Osteoblast (primary cell): ENCODE data around the gene UBL7. TPM values are rescaled to one million over a fixed set of nuclear protein-coding genes. Genes with fewer than 3 reads are reported as not detected.
A peak's percentile ranks its signal among the peaks of the same experiment; 100 is the strongest.

Experiments used
- DNase-seq: peaks from one replicate; pipeline ENCODE4 v3.0.0; 2011; ENCODE audit warnings: low spot score, mixed read lengths; ENCODE audit not compliant: insufficient read length; ENCODE audit errors: missing footprints
- H2AFZ ChIP-seq: 2 replicates; pipeline ENCODE4 v1.6.0; 2011; ENCODE audit warnings: mild to moderate bottlenecking, low read length
- H3K27ac ChIP-seq: 2 replicates; pipeline ENCODE4 v1.5.1; 2011; ENCODE audit warnings: mild to moderate bottlenecking, low read depth, low read length, moderate library complexity
- H3K27me3 ChIP-seq: 2 replicates; pipeline ENCODE4 v1.6.0; 2012; ENCODE audit warnings: mild to moderate bottlenecking, control low read depth, inconsistent platforms, low read length, moderate library complexity; ENCODE audit not compliant: insufficient read depth
- H3K36me3 ChIP-seq: 2 replicates; pipeline ENCODE4 v1.5.1; 2011; ENCODE audit warnings: mild to moderate bottlenecking, low read length, control low read depth, moderate library complexity; ENCODE audit not compliant: insufficient read depth
- H3K4me1 ChIP-seq: 2 replicates; pipeline ENCODE4 v1.5.1; 2011; ENCODE audit warnings: mild to moderate bottlenecking, low read length, control low read depth, moderate library complexity; ENCODE audit not compliant: insufficient read depth
- H3K4me2 ChIP-seq: 2 replicates; pipeline ENCODE4 v1.6.0; 2011; ENCODE audit warnings: mild to moderate bottlenecking, low read length; ENCODE audit not compliant: insufficient read depth
- H3K4me3 ChIP-seq: fragments of 200-600 bp; sonication (generic); 3 replicates; pipeline ENCODE4 v1.5.1; 2012; ENCODE audit warnings: mild to moderate bottlenecking, low read length, inconsistent platforms; ENCODE audit not compliant: insufficient read depth
- H3K79me2 ChIP-seq: 2 replicates; pipeline ENCODE4 v1.6.0; 2012; ENCODE audit warnings: mild to moderate bottlenecking, low read length, control low read depth, inconsistent platforms; ENCODE audit not compliant: insufficient read depth
- H3K9me3 ChIP-seq: 2 replicates; pipeline ENCODE4 v1.5.1; 2011; ENCODE audit warnings: low read depth, low read length, control low read depth
- H4K20me1 ChIP-seq: 2 replicates; pipeline ENCODE4 v1.6.0; 2012; ENCODE audit warnings: mild to moderate bottlenecking, low read length, control low read depth; ENCODE audit not compliant: insufficient read depth
- CTCF ChIP-seq: IDR thresholded peaks from 2 replicates; pipeline ENCODE4 v1.5.1; 2011; ENCODE audit warnings: mild to moderate bottlenecking, low read depth, low read length, moderate library complexity; ENCODE audit errors: extremely low read depth
- total RNA-seq: library from RNA; depleted of rRNA; stranded (reverse); fragments of >200 nt; gene quantifications from 2 replicates; pipeline ENCODE4 v1.2.3, GENCODE V29; 2012

The UBL7 gene
- total RNA-seq, 1 donor = 39.8 TPM

- Histone ChIP-seq H3K27me3 (no peaks in the 10 kb centered on the region), H3K27ac (no peak overlapping the region), H3K4me1 (peaks cover 8% of the 10 kb centered on the region), H3K4me3 (no peak overlapping the region), H3K4me2 (no peak overlapping the region), H2AFZ (no peak overlapping the region), H4K20me1 (no peaks in the 10 kb centered on the region), H3K36me3 (no peaks in the 10 kb centered on the region), H3K9me3 (no peaks in the 10 kb centered on the region), H3K79me2 (no peaks in the 10 kb centered on the region)
- DNase-seq = no peak
- TF ChIP-seq CTCF = no peak
These were observed 43.5 kb upstream of the UBL7 start for GRCh38 chr15:74504418-74504817.

GRCh38 chr15:74502301-74502700 lies 41.3 kb upstream of the UBL7 start:
- H3K27ac ChIP-seq = no peak overlapping the region

GRCh38 chr15:74500401-74500800 lies 39.4 kb upstream of the UBL7 start:
- H3K4me1 ChIP-seq = peaks cover 4% of the 10 kb centered on the region
- H3K4me3 ChIP-seq = no peak overlapping the region
- no peak overlapping the region for H3K4me2 ChIP-seq
- no peaks in the 10 kb centered on the region for H3K27me3 ChIP-seq
- TF ChIP-seq CTCF = no peak
- no peaks in the 10 kb centered on the region for H4K20me1 ChIP-seq
- H3K9me3 ChIP-seq = no peaks in the 10 kb centered on the region
- no peak overlapping the region for H2AFZ ChIP-seq
- H3K27ac ChIP-seq = no peak overlapping the region
- no peaks in the 10 kb centered on the region for H3K79me2 ChIP-seq
- DNase-seq = no peak
- no peaks in the 10 kb centered on the region for H3K36me3 ChIP-seq

More at GRCh38 chr15:74502301-74502700, 41.3 kb upstream of the UBL7 start:
- H3K9me3 ChIP-seq = no peaks in the 10 kb centered on the region
- no peak overlapping the region for H3K4me2 ChIP-seq
- no peak overlapping the region for H2AFZ ChIP-seq
- no peaks in the 10 kb centered on the region for H3K27me3 ChIP-seq
- no peaks in the 10 kb centered on the region for H4K20me1 ChIP-seq
- no peak for TF ChIP-seq CTCF
- H3K79me2 ChIP-seq = no peaks in the 10 kb centered on the region
- peaks cover 12% of the 10 kb centered on the region for H3K4me1 ChIP-seq
- H3K4me3 ChIP-seq = no peak overlapping the region
- DNase-seq = peak; percentile 43
- no peaks in the 10 kb centered on the region for H3K36me3 ChIP-seq

GRCh38 chr15:74499366-74499765 lies 38.4 kb upstream of the UBL7 start:
- peak; percentile 49 for DNase-seq
- no peaks in the 10 kb centered on the region for H3K36me3 ChIP-seq
- H3K4me2 ChIP-seq = no peak overlapping the region
- no peak overlapping the region for H2AFZ ChIP-seq
- H4K20me1 ChIP-seq = no peaks in the 10 kb centered on the region
- no peak overlapping the region for H3K27ac ChIP-seq
- no peaks in the 10 kb centered on the region for H3K27me3 ChIP-seq
- peaks cover 4% of the 10 kb centered on the region for H3K4me1 ChIP-seq
- no peak overlapping the region for H3K4me3 ChIP-seq
- no peaks in the 10 kb centered on the region for H3K9me3 ChIP-seq
- no peak for TF ChIP-seq CTCF
- no peaks in the 10 kb centered on the region for H3K79me2 ChIP-seq
